ENCODE data around the gene OSBPL10. TPM values are rescaled to one million over a fixed set of nuclear protein-coding genes. Genes with fewer than 3 reads are reported as not detected.

OSBPL10 gene
- total RNA-seq, 1 experiment from 2014 or later: 74.7 TPM

DNA sequence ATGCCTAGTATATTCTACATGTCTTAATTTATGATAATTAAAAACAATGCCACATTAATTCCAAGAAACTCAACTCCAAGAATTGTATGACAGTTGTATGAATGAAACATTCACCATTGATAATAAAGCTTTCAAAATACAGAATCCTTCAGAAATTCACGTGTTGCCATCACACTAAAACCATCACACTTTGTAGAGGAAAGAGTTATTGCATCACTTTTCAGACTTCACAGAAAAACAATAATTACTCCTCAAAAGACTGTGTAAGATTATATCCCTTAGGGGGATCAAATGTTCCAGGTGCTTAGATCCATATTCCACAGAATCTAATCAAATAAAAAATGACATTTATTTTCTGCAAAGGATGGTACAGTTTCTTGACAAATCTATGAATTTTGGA, 85.0 kb downstream of the OSBPL10 start:
- no peak overlapping the region for H3K4me3 Mint-ChIP-seq (ENCODE audit: low read depth, unreplicated experiment)

GRCh38 chr3:31895471-31895870, 85.6 kb downstream of the OSBPL10 start:
- CTCF ChIA-PET: interaction anchor here (0.7 kb wide), 1 partner anchor 21 kb away, joined by 4 read pairs; no protein-coding TSS in a partner anchor
- no peaks in the 10 kb centered on the region for H3K27me3 Mint-ChIP-seq (ENCODE audit: unreplicated experiment)
- no peak for DNase-seq
- BruUV-seq (replicated peaks): no TSS peak
- H3K4me3 Mint-ChIP-seq (ENCODE audit: low read depth, unreplicated experiment): no peak overlapping the region
- H3K36me3 Mint-ChIP-seq (ENCODE audit: insufficient read depth, unreplicated experiment): peaks cover 5% of the 10 kb centered on the region
- H3K27ac Mint-ChIP-seq (ENCODE audit: unreplicated experiment): no peak overlapping the region
- no peaks in the 10 kb centered on the region for H3K9me3 Mint-ChIP-seq (ENCODE audit: low read depth, unreplicated experiment)
- H3K4me1 Mint-ChIP-seq (ENCODE audit: low read depth, unreplicated experiment): peaks cover 44% of the 10 kb centered on the region
- no peak for TF ChIP-seq CTCF (IDR thresholded peaks at IDR 0.05; ENCODE audit: unreplicated experiment)
- intact Hi-C loops (cut with micrococcal nuclease; ENCODE audit: unreplicated experiment): no loop called here

More for the DNA sequence above, 85.0 kb downstream of the OSBPL10 start:
- CTCF ChIA-PET: no interaction called here
- peaks cover 48% of the 10 kb centered on the region for H3K4me1 Mint-ChIP-seq (ENCODE audit: low read depth, unreplicated experiment)
- TF ChIP-seq CTCF (IDR thresholded peaks at IDR 0.05; ENCODE audit: unreplicated experiment): no peak
- peaks cover 5% of the 10 kb centered on the region for H3K36me3 Mint-ChIP-seq (ENCODE audit: insufficient read depth, unreplicated experiment)
- no peaks in the 10 kb centered on the region for H3K27me3 Mint-ChIP-seq (ENCODE audit: unreplicated experiment)
- H3K27ac Mint-ChIP-seq (ENCODE audit: unreplicated experiment): no peak overlapping the region
- DNase-seq: no peak
- no TSS peak for BruUV-seq (replicated peaks)
- intact Hi-C loops (cut with micrococcal nuclease; ENCODE audit: unreplicated experiment): no loop called here
- H3K9me3 Mint-ChIP-seq (ENCODE audit: low read depth, unreplicated experiment): no peaks in the 10 kb centered on the region

GRCh38 chr3:31892916-31893573, 88.0 kb downstream of the OSBPL10 start:
- no peaks in the 10 kb centered on the region for H3K27me3 Mint-ChIP-seq (ENCODE audit: unreplicated experiment)
- H3K4me1 Mint-ChIP-seq (ENCODE audit: low read depth, unreplicated experiment): peaks cover 38% of the 10 kb centered on the region
- no peak for TF ChIP-seq CTCF (IDR thresholded peaks at IDR 0.05; ENCODE audit: unreplicated experiment)
- DNase-seq: no peak
- H3K27ac Mint-ChIP-seq (ENCODE audit: unreplicated experiment): no peak overlapping the region
- H3K4me3 Mint-ChIP-seq (ENCODE audit: low read depth, unreplicated experiment): no peak overlapping the region
- CTCF ChIA-PET: no interaction called here
- H3K36me3 Mint-ChIP-seq (ENCODE audit: insufficient read depth, unreplicated experiment): no peaks in the 10 kb centered on the region
- intact Hi-C loops (cut with micrococcal nuclease; ENCODE audit: unreplicated experiment): no loop called here
- BruUV-seq (replicated peaks): no TSS peak
- no peaks in the 10 kb centered on the region for H3K9me3 Mint-ChIP-seq (ENCODE audit: low read depth, unreplicated experiment)

DNA sequence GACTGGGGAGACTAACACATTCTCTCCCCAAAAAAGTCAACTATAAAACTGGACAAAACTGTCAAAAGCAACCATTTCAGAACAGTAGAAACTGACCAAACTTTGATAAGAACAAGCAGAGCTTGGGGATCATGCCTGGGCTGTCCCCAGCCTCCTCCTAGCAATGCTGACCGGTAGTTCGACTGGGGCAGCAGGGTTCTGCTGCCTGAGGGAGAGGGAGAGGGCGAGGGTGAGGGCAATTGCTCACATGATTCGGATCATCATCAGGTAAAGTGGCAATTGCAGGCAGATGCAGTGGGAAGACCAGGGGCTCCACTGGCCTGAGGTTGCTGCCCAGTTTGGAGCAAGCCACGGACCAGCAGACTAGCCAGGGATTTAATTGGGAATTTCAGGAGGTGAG, 88.6 kb downstream of the OSBPL10 start:
- BruUV-seq (replicated peaks): no TSS peak
- H3K36me3 Mint-ChIP-seq (ENCODE audit: insufficient read depth, unreplicated experiment): no peaks in the 10 kb centered on the region
- TF ChIP-seq CTCF (IDR thresholded peaks at IDR 0.05; ENCODE audit: unreplicated experiment): no peak
- H3K9me3 Mint-ChIP-seq (ENCODE audit: low read depth, unreplicated experiment): no peaks in the 10 kb centered on the region
- intact Hi-C loops (cut with micrococcal nuclease; ENCODE audit: unreplicated experiment): no loop called here
- peaks cover 38% of the 10 kb centered on the region for H3K4me1 Mint-ChIP-seq (ENCODE audit: low read depth, unreplicated experiment)
- CTCF ChIA-PET: no interaction called here
- H3K27ac Mint-ChIP-seq (ENCODE audit: unreplicated experiment): no peak overlapping the region
- H3K4me3 Mint-ChIP-seq (ENCODE audit: low read depth, unreplicated experiment): no peak overlapping the region
- no peak for DNase-seq
- no peaks in the 10 kb centered on the region for H3K27me3 Mint-ChIP-seq (ENCODE audit: unreplicated experiment)
